Smooth muscle cell (in vitro differentiated cells): ENCODE results near the gene PDX1. TPM values are rescaled to one million over a fixed set of nuclear protein-coding genes. Genes with fewer than 3 reads are reported as not detected.
A peak's percentile ranks its signal among the peaks of the same experiment; 100 is the strongest.

Experiments used
- DNase-seq: peaks from one replicate; lab custom pipeline; 2025; ENCODE audit not compliant: unreplicated experiment; lab: John Stamatoyannopoulos, UW
- H2AFZ ChIP-seq: fragments of 200-600 bp; sonication (generic); 2 replicates; pipeline ENCODE4 v1.6.0; 2016; ENCODE audit warnings: antibody characterized with exemption, low read depth, mild to moderate bottlenecking
- H3F3A ChIP-seq: fragments of 200-600 bp; sonication (generic); 2 replicates; pipeline ENCODE4 v1.6.0; 2017; ENCODE audit warnings: antibody characterized with exemption, low read depth
- H3K27ac ChIP-seq: fragments of 200-600 bp; sonication (generic); 2 replicates; pipeline ENCODE4 v1.5.1; 2016; ENCODE audit warnings: low read depth, mild to moderate bottlenecking
- H3K27me3 ChIP-seq: fragments of 200-600 bp; sonication (generic); 2 replicates; pipeline ENCODE4 v1.6.1; 2016; ENCODE audit warnings: low read depth, mild to moderate bottlenecking
- H3K36me3 ChIP-seq: fragments of 200-600 bp; sonication (generic); 2 replicates; pipeline ENCODE4 v1.5.1; 2016; ENCODE audit warnings: low read depth
- H3K4me1 ChIP-seq: fragments of 200-600 bp; sonication (generic); 2 replicates; pipeline ENCODE4 v1.5.1; 2016; ENCODE audit warnings: low read depth
- H3K4me2 ChIP-seq: fragments of 200-600 bp; sonication (generic); 2 replicates; pipeline ENCODE4 v1.6.0; 2016; ENCODE audit warnings: mild to moderate bottlenecking
- H3K4me3 ChIP-seq: fragments of 200-600 bp; sonication (generic); 2 replicates; pipeline ENCODE4 v1.5.1; 2016; ENCODE audit warnings: mild to moderate bottlenecking
- H3K79me2 ChIP-seq: fragments of 200-600 bp; sonication (generic); 2 replicates; pipeline ENCODE4 v1.6.0; 2016; ENCODE audit warnings: low read depth, mild to moderate bottlenecking
- H3K9ac ChIP-seq: fragments of 200-600 bp; sonication (generic); 2 replicates; pipeline ENCODE4 v1.6.0; 2016; ENCODE audit warnings: low read depth
- H3K9me3 ChIP-seq: fragments of 200-600 bp; sonication (generic); replicated peaks from 2 replicates; pipeline ENCODE4 v1.5.1; 2016; ENCODE audit warnings: low read depth
- H4K20me1 ChIP-seq: fragments of 200-600 bp; sonication (generic); 2 replicates; pipeline ENCODE4 v1.6.0; 2016; ENCODE audit warnings: low read depth
- CTCF ChIP-seq: fragments of 200-600 bp; sonication (generic); IDR thresholded peaks from 2 replicates; pipeline ENCODE4 v1.5.1; 2017; ENCODE audit warnings: borderline replicate concordance, mild to moderate bottlenecking, antibody characterized with exemption; ENCODE audit not compliant: insufficient read depth, poor library complexity, severe bottlenecking
- WGBS: methylation state at CpG from one replicate; pipeline ENCODE4 v1.1.7; 2016; ENCODE audit warnings: low lambda C conversion rate; 5-methylcytosine and 5-hydroxymethylcytosine counted together
- polyA plus RNA-seq: library from polyadenylated mRNA; unstranded; fragments of >200 nt; fragmentation: Nextera tagmentation; extraction: Ambion mirVana; gene quantifications from 2 replicates; pipeline ENCODE4 v1.2.1, GENCODE V29; 2016
- total RNA-seq: library from RNA; depleted of rRNA; stranded (reverse); fragments of >200 nt; gene quantifications from 2 replicates; pipeline ENCODE4 v1.2.3, GENCODE V29; 2014

PDX1 gene
- total and polyA plus RNA-seq, 2 experiments from 2014 or later = not detected

GRCh38 chr13:27969082-27969865 lies 49.5 kb downstream of the PDX1 start, which contains the start of gene CDX2:
CDX2 (minus strand) TSS chr13:27969315; CDS start chr13:27969006, 309 bp downstream.
- Histone ChIP-seq H3K27ac (no peak within 1 kb of the TSS), H3K9me3 (no peaks in the 10 kb centered on the region), H3K9ac (no peak within 1 kb of the TSS), H3K4me2 (peak within 1 kb of the TSS; percentile 81), H3K36me3 (no peaks in the 10 kb centered on the region), H3K27me3 (peaks cover 100% of the 10 kb centered on the region), H2AFZ (no peak within 1 kb of the TSS), H3F3A (no peaks in the 10 kb centered on the region), H4K20me1 (no peaks in the 10 kb centered on the region), H3K4me3 (peak within 1 kb of the TSS; percentile 43), H3K79me2 (no peaks in the 10 kb centered on the region), H3K4me1 (peaks cover 42% of the 10 kb centered on the region)
- TF ChIP-seq CTCF = no peak
- WGBS = 3% methylated on average over 32 of the region's 34 CpGs
- no peak for DNase-seq

DNA sequence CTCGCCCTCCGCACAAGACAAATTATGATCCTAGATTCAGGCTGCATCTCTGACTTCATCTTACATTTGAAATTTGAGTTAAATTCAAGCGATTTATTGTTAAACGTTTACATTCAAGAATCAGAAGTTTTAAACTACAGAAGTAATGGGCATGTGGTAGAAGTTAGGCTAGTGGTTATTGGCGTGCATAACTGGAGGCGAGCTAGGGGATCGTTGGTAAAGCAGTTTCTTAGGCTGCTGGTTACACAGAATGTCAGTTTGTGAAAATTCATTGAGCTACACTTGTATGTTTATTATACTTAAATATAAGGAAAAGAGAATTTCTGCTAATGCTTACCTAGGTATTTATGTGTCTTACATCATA lies 50.0 kb downstream of the PDX1 start:
- Histone ChIP-seq H2AFZ (no peak overlapping the region), H4K20me1 (no peaks in the 10 kb centered on the region), H3K27ac (no peak overlapping the region), H3K9me3 (no peaks in the 10 kb centered on the region), H3K79me2 (no peaks in the 10 kb centered on the region), H3K27me3 (peaks cover 100% of the 10 kb centered on the region), H3K4me2 (no peak overlapping the region), H3K4me1 (peaks cover 42% of the 10 kb centered on the region), H3K36me3 (no peaks in the 10 kb centered on the region), H3K4me3 (peak overlapping the region; percentile 43), H3F3A (no peaks in the 10 kb centered on the region), H3K9ac (no peak overlapping the region)
- DNase-seq = no peak
- 16% methylated on average over 7 of the region's 7 CpGs for WGBS
- TF ChIP-seq CTCF = no peak

- no peak overlapping the region for H3K27ac ChIP-seq
- H3K27me3 ChIP-seq = peaks cover 100% of the 10 kb centered on the region
- H3K4me3 ChIP-seq = no peak overlapping the region
These were observed 50.8 kb downstream of the PDX1 start for GRCh38 chr13:27970382-27971235.

More at GRCh38 chr13:27970382-27971235, 50.8 kb downstream of the PDX1 start:
- no peak overlapping the region for H3K9ac ChIP-seq
- no peak for TF ChIP-seq CTCF
- 7% methylated on average over 48 of the region's 53 CpGs for WGBS
- no peaks in the 10 kb centered on the region for H3F3A ChIP-seq
- H3K36me3 ChIP-seq = no peaks in the 10 kb centered on the region
- peak overlapping the region; percentile 38 for H3K4me2 ChIP-seq
- H4K20me1 ChIP-seq = no peaks in the 10 kb centered on the region
- no peak for DNase-seq
- H3K9me3 ChIP-seq = no peaks in the 10 kb centered on the region
- no peak overlapping the region for H2AFZ ChIP-seq
- H3K79me2 ChIP-seq = no peaks in the 10 kb centered on the region
- H3K4me1 ChIP-seq = peaks cover 42% of the 10 kb centered on the region
